Measurements from ENCODE around the gene NSDHL. TPM values are rescaled to one million over a fixed set of nuclear protein-coding genes. Genes with fewer than 3 reads are reported as not detected.
"Not testable (repeated sequence)": the region's sequence is repeated elsewhere in the genome, so short reads cannot be mapped to it uniquely, and the experiment has no call there.

Gene NSDHL
- total RNA-seq, 1 donor from 2014 or later = 5.9 TPM

DNA sequence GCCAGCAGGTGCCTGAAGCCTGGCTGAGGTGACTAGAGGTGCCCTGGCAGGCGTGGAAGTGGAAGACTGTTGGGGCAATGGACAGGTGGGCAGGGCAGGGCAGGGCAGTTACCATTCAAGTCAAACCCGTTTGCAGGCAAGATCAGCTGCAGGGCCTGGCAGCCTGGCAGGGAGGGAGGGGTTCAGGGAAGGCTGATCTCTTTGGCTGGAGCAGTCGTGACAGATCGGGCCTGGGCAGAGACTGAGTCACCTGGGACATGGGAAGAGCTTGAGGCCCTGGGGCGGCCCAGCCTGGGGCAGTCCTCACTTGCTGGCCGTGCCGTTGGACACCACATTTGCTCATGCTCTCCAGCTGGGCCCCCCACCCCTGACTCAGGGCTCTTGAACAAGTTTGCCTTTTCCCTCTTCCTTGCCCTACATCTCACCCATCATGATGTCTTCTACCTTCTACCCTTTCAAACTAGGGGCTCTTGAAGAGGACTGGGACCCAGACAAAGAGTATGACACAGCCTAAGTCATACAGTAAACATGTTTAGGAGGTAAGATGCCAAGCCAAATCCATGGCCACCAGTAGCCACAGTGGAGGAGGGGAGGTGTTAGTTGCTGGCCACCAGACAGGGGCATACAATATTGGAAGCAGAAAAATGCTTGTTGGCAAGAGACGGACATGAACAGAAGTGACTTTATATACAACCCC is 65.0 kb downstream of the NSDHL start:
- peak; percentile 11 for DNase-seq

DNA sequence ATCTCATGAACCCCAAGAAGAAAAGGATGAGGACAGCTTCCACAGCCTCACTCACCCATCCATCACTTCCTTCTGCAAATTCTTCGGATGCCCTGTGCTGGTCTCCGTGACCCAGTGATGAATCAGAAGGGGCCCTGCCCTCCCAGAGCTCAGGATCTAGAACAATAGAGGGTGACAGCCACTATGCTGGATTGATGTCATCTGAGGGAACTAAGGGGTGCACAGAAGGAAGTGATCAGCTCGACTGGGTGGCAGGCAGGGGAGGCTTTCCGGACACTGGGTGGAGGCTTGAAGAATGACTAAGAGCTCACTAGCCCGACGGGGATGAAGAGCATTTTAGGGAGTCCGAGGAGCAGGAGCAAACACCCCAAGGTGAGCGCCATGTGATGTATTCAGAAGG is 65.6 kb downstream of the NSDHL start:
- DNase-seq = no peak

DNA sequence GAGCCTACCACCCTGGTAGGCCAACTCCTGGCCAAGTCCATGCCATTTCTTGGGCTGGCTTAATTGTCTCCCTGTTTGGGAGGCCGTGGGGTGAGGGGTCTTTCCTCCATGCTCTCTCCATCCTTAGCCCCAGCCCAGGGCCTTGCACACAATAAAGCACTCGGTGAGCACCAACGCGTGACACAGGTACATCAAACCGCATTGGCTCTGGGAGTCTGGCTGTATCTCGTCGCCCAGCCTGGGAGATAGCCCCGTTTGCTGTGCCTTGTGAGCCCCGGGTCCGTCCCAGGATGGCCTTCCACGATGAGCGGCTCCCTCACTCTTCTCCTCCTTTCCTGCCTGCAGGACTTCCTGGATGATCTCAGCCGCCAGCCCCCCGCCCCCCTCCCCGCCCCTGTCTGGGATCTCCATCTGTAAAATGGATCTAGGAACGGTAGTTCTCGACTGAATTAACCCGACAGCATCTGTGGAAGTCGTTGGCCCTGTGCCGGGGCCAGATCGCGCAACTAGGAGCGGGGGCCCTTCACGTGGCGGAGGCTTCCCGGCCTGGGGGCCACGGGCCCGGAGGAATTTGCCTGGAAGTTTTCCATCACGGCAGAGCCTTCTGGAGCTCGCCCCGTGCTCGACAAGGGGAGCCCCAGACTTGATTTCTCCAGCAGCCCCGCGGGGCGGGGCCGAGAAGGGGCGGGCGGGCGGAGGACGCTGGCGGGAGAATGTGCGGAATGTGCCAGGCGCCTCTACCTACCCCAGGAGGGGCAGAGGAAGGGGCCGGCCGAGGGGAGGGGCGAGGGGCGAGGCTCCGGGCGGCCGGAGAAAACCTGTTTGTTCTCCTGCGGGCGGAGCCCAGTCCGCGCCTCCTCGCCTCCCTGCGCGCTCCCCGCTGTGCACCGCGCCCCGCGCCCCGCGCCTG is 66.6 kb downstream of the NSDHL start, which contains the start of gene ZNF185:
Gene ZNF185 (plus strand): TSS at position 846 of the 910 bp plus-strand sequence. CDS start 16,423 bp downstream, outside the sequence.
- DNase-seq = peak; percentile 52

DNA sequence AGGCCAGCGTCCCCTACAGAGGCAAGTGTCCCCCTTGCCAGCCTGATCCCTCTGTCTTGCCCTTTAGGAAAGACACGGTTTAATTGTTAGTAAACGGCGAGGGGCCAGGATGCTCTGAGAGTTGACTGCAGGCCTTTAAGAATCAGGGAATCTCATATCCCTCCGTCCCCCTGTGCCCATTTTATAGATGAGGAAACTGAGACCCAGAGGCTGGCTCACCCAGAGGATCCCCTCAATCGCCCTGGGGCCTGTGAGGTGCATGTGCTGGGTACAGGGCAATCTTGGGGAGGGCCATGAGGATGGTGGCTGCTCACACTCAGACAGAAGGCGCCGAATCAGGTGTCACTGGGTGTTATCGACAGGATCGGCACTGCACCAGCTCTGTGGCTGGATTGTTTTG is 67.6 kb downstream of the NSDHL start:
- no peak for DNase-seq

DNA sequence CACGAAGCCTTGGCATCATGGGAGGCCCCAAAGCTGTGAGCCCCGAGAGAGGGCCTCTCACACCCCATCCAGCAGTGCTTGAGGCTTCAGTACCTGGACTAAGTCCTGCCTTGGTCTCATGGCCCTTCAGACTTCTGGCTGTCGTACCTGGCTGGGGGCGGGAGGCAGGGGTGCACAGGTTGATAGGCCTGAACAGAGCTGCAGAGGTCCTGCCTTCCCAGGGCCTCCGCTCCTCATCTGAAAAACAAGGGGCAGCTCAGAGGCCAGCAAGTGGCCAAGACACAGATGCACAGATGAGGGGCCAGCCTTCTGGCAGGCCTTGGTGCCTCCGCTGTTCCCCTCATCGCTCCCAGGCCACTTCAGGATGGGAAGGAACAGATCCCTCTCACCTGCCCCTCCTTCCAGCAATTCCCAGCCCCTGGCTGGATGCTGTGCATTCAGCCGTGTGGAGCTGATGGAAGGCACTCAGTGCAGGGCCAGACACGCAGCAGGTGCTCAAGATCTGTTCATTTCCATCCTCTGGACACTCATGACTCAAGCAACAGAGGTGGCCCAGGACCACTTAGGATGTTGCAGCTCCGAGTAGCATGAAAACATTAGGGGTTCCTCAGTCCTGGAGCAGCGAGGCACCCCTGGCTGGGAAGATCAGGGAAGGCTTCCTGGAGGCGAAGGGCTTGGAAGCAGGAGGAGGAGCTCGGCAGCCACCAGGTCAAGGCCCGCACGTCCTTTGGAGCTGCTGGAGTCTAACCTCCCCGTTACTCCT is 68.4 kb downstream of the NSDHL start:
- DNase-seq = no peak

DNA sequence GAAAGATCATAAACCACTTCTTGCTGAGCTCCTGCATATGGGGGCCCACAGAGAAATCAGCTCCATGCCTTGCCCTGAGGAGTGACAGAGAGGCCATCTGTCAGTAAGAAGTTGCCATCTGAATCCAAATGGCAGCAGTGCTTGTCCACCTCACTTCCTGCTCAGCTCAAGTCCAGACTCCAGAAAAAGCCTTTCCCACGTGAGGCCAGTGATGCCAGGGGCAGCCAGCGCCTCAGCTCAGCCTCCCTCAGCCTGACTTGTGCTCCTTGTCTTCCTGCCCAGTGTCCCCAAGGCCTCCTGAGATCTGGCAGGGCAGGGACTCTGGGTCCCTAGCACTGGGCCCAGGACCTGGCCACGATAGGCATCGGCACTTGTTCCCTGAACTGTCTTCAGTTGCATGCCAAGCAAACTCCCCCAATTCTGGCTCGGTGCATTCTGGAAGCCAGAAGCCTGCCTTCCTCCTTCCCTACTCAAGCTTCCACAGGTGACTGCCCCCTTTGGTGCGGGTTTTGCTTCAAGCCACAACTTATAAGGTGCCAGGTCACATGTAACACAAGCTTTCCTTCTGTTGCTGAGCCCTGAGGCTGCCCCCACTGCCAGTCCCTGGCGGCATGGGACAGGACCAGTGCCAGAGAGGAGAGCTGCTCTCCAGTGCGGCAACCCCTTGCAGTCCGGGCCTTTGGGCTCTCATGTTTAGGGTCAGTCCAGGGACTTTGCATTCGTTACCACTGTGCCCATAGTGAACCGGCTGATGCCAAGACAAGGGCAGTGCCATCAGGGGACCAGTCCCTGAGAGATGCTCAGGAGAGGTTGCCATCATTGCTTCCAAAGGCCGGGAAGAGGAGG is 69.2 kb downstream of the NSDHL start:
- no peak for DNase-seq

DNA sequence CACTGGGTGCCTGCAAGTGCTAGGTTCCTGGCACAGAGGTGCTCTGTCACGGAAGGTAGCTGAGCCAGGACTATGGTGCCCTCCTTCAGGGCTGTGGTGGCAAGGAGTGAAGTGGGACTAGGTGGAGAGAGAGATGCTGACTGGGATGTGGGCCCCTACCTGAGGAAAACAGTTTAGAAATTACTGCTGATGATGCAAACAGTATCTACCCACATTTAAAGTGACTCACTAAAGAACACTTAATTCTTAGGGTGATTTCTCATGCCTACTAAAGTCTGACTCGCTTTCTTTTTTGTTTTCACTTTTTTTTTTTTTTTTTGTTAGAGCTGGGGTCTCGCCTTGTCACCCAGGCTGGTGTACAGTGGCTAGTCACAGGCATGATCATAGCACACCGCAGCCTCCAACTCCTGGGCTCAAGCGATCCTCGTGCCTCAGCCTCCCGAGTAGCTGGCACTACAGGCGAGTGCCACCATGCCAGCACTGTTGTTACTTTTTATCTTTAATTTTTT is 70.1 kb downstream of the NSDHL start:
- DNase-seq = no peak

DNA sequence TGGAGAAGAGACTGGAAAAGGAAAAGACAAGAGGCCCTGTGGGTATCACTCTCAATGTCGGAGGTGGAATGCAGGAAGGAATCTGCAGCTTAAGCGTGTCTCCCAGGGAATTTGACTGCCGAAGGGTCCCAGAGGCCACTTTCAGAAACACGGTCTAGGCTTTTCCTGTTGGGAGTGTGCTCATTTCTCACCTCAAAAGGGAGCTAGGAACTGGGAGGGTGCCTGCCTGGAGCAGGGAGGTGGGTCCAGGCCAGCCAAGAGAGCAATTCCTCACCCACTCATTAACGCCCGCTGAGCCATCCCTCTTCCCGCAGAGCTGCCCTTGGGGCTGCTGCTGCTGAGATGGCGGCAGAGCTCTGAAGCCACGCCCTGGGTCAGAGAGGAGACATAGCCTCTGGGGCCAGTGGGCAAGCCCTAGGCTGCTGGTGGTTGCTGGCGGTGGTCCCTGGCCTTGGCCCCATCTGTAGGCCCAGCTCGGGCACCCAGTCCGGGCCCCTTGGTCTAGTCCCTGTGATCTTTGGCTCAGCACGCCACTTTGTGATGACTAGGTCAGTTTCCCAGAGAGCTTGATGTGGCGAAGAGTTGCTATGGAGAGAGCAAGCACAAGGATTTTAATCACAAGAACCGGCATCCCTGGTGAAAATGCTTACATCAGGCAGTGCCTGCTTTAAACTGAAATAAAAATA is 71.1 kb downstream of the NSDHL start:
- DNase-seq = no peak

DNA sequence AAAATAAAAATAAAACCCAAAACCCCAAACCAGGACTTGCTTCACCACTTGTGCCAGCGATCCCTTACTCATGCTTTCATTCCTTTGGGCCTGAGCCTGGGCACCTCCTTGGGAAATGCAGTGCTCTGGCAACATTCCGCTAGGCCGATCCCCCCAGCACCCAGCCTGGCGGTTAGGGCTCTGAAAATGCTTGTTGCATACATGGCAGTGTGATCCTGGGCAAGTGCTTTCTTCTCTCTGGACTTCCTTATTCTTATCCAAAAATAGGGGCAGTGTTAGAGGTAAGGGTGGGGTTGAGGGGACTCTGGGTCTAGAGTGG is 71.6 kb downstream of the NSDHL start:
- no peak for DNase-seq

DNA sequence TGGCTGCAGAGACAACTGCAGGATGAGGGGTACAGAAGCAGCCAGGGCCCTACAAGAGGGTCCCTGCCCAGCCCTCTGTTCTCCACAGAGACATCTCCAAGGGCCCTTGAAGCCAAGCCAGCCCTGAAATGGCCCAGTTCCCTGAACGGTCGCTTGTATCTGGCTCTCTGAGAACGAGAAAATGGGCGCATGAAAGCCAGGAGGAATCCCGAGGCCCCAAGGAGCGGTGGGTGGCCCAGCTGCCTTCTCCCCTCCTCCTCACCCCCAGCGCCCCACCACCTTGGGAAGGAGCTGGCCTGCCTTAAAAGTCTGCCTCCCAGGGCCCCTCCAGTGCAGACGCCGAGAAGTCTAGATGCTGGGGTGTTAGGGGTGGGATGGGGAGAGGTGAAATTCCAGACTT is 72.7 kb downstream of the NSDHL start:
- no peak for DNase-seq

DNA sequence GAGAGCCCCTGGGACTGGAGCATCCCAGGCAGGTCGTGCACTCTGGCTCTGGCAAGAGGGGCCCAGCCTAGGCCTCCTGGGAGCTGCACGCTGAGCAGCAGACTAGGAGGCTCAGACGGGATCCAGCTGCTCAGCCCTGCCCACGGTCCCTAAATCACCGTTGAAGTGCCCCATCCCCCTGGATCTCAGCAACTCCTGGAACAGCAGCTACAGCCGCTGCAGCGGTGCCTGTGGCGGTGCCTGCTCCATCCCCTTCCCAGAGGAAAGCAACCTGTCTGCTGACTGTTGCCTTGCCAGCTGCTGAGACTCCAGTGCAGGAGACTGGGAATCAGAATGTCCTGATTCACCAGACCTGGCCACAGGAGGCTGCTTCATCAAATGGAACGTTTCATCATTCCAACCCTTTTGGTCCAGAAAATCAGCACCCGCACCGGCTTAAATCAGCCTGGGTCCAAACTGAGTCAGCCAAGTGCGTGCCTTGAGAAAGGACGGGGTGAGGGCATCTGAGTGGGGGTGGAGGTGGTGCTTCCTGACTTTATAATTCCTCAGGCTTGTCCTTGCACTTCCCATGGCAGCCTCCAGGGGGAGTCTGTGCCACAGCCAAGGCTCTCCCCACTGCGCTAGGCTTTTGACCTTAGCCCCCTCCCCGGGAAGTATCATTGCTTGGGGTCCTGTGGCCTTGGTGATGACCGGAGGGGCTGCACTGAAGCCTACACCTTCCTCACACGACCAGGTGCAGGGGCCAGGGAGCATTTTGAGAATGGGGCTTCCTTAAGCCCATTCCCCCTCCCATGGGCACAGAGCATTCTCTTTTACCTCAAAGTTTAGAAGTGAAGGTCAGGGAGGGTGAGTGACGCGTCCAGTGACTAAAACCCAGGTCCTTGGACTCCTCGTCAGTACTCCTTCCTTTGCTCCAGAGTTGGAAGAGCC is 73.6 kb downstream of the NSDHL start:
- DNase-seq = peak; percentile 48

DNA sequence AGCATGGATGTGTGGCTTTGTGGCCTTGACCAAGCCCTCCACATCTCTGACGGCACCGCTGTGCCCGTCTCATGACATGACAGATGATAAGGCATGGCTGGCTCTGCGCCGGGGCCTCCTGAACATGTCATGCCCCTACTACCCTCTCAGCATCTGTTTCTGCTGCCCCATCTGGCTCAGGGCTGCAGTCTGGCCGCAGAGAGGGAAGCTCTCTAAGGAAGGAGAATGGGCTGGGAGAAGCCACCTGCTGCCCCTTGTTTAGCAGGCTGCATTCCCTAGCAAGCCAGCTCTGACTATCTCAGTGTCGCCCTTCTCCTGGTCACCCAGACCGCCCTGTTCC is 74.2 kb downstream of the NSDHL start:
- DNase-seq = no peak

DNA sequence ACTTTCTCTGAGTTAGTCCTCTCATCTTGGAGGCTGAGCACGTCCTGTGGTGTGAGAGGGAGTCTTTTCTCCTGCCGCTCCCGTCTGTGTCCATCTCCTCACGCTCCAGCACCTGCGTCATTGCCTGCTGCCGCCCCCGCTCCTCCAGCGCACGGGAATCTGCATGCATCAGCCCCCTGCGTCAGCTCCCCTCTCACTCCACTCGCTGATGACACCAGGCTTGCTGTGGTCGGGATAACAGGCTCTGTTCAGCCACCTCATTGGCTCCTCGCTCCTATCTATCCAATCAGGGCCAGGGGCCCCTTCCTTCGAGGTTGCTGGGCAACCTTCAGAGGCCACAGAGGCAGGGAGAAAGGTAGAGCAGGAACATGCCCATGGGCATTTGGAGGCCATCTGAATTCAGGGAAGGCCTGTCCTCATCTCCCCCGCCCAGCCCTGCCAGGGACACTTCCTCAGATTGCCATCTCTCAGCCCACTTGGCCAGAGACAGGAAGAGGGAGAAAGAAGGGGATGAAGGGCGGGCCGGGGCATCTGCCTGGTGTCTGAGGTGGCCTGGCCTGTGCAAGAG is 76.3 kb downstream of the NSDHL start:
- DNase-seq = peak; percentile 38

DNA sequence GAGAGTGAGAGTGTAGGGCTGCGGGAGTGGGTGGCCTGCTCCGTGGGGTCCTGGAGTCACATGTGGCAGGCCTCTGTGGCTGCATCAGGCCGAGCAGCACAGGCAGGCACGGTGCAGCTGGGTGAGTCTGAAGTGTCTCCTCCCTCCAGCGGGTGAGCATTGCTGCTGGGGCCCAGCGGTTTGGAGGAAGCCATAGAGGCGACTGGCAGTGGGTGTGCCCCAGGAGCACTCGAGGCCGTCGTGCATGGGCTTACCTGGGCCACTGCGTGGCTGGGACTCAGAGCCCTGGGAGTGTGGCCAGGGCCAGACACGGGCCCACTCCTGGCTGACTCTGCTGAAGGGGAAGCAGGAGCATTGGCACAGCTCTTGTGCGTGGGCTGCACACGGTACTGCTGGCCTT is 77.6 kb downstream of the NSDHL start:
- no peak for DNase-seq

DNA sequence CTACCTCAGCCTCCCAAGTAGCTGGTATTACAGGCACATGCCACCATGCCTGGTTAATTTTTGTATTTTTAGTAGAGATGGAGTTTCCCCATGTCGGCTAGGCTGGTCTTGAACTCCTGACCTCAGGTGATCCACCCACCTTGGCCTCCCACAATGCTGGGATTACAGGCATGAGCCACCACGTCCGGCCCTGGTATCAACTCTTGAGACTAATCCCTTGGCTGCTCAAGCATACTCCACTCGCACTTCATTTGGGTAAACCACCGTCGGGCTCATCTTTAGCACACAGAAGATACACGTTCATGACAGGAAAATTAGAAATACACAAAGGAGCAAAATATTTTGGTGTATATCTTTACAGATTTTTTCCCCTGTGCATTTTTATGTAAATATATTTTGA is 79.2 kb downstream of the NSDHL start:
- DNase-seq = not testable (repeated sequence)

DNA sequence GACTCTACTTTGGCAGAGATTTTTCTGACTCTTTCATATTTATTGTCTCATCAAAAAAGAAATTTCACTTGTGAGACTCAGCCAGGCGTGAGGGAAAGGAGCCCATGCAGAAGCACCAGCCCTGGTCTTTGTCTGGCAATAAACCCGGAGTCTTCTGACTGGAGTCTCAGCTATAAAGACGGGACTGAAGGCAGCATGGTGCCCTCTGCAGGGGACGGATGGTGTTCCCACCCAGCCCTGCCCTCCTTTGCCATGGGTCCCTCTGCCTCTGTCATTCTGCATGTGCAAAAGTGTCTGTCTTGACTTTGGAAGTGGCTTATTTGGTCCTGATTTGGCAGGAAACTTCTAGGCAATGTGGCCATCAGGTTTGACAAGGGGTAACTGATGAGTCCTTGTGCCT is 81.2 kb downstream of the NSDHL start:
- DNase-seq = no peak

DNA sequence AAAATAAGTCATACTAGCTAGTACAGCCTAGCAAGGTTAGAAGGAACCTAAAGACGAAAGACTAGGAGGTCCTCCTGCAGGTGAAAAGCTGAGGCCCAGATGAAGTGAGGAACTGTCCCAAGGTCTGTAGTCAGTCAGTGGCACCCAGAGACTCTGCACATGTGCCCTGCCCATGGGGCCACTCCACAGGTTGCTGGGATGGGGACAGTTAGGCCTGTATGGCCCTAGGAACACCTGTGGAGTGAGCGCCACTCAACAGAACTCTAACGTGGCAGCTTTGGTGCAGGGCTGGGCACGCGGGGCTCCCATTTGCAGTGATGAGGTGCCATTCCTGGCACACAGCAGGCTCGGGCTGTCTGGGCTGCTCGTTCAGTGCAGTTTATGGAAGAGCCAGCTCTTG is 81.8 kb downstream of the NSDHL start:
- DNase-seq = no peak

DNA sequence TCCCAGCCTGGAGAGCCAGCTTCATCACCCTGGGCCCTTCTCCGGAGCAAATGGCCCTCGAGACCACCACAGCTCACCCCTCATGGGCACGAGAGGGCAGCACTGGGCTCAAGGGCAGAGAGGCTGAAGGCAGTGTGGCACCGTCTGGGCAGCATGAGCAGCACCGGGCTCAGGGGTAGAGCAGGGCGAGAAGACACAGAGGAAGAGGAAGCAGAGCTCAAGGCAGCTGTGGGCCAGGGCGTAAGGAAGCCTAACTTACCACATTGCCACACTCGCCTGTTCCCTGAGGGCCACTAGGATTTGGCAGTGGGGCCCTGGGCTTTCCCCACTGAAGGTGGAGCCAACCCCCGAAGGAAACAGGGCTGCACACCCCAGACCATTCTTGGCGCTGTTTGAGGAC is 82.5 kb downstream of the NSDHL start:
- DNase-seq = no peak

DNA sequence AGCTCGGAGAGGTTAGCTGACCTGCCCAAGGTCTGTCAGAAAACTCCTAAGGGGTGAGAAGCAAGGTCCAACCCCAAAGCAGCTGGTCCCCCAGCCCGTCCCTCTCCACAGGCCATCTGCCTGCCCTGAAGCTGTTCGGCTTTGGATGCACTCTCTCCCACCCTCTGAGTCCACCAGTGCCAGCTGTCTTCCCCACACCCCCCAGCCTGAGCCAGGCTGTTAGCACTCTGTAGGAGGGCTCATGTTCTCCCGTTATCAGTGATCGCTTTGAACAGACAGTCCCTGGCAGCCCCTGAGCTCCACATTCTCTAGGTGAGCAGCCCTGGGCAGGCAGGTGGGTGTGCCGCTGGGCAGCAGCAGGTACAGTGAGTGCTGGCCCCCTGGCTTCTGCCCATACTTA is 83.0 kb downstream of the NSDHL start:
- peak; percentile 61 for DNase-seq

Data from tongue (tissue), 2 donors.